OCI-LY7 (cell line): ENCODE results near the gene SIRT4.

Source experiments
- EZH2phosphoT487 ChIP-seq: fragments of 200-600 bp; sonication (generic); IDR thresholded peaks from 2 replicates; pipeline ENCODE4 v1.6.1; 2018; ENCODE audit warnings: low read depth, borderline replicate concordance, mild to moderate bottlenecking, mixed run types, antibody characterized with exemption, low read length, moderate library complexity, mixed read lengths
- TF ChIP-seq, protein P1 (sequence below): fragments of 200-600 bp; sonication (generic); conservative IDR thresholded peaks from 2 replicates; pipeline ENCODE4 v1.5.1; 2014; ENCODE audit warnings: mild to moderate bottlenecking, antibody characterized with exemption, low read length, moderate library complexity, mixed read lengths

DNA sequence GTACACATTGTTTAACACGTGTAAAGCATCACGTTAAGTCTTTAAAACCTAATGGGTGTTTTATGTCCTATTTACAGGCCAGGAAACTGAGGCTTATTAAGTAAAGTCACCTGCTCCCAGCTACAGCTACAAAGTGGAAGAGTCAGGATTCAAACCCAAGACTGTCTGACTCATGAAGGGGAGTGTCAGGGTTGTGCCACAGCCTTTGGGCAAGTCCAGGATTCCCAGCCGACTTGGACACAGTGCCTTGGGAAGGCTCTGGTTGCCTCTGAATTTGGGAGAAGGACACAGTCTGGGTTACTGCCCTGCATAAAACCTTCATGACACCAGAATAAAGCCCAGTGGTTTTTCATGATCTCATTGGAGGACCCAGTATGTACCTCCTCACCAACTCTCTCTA is 17.7 kb upstream of the SIRT4 start:
- TF ChIP-seq, protein P1, sequence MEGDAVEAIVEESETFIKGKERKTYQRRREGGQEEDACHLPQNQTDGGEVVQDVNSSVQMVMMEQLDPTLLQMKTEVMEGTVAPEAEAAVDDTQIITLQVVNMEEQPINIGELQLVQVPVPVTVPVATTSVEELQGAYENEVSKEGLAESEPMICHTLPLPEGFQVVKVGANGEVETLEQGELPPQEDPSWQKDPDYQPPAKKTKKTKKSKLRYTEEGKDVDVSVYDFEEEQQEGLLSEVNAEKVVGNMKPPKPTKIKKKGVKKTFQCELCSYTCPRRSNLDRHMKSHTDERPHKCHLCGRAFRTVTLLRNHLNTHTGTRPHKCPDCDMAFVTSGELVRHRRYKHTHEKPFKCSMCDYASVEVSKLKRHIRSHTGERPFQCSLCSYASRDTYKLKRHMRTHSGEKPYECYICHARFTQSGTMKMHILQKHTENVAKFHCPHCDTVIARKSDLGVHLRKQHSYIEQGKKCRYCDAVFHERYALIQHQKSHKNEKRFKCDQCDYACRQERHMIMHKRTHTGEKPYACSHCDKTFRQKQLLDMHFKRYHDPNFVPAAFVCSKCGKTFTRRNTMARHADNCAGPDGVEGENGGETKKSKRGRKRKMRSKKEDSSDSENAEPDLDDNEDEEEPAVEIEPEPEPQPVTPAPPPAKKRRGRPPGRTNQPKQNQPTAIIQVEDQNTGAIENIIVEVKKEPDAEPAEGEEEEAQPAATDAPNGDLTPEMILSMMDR: no peak
- no peak for TF ChIP-seq EZH2phosphoT487
